GM19043 (cell line): ENCODE data around the gene RIMBP3C.
"Not testable (repeated sequence)": the region's sequence is repeated elsewhere in the genome, so short reads cannot be mapped to it uniquely, and the experiment has no call there.

Experiments used
- ATAC-seq: cut with Tn5 transposase; IDR thresholded peaks from one replicate; pipeline ENCODE4 v1.9.1; 2021; ENCODE audit warnings: low read depth; ENCODE audit not compliant: unreplicated experiment

Gene RIMBP3C

DNA sequence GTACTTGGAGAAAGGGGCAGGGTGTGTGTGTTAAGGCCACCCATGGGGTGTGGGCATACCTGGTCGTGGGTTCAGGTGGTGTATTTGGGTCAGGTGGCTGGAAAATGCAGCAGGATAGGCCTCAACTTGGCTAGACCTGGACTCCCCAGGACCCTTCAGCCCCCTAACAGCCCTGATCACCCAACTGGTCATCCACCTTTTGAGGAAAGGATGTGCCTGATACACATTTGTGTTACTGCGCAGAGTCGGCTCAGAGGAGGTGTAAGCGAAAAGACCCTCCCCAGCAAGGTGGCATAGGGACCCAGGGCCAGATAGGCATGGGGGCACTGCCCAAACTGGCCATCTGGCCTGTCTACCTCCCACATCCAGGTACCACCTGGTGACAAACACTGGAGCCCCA is at the start of gene RIMBP3C:
RIMBP3C (minus strand) TSS at position 101 of the 400 bp plus-strand sequence. CDS start 485 bp downstream, outside the sequence.
- not testable (repeated sequence) for ATAC-seq

- no peak for ATAC-seq
Measured at GRCh38 chr22:21599053-21599893, 48.0 kb upstream of the RIMBP3C start.

DNA sequence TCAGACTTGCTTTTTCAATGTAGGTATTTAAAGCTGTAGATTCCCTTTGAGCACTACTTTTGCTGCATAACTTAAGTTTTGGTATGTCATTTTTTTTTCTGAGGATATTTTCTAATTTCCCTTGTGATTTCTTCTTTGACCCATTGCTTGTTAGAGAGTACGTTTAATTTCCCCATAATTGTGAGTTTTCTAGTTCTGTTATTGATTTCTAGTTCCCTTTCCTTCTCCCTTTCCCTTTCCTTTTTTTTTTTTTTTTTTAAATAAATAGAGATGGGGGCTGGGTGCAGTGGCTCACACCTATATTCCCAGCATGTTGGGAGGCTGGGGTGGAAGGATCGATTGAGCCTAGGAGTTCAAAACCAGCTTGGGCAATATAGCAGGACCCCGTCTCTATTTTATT is 47.0 kb upstream of the RIMBP3C start:
- no peak for ATAC-seq

DNA sequence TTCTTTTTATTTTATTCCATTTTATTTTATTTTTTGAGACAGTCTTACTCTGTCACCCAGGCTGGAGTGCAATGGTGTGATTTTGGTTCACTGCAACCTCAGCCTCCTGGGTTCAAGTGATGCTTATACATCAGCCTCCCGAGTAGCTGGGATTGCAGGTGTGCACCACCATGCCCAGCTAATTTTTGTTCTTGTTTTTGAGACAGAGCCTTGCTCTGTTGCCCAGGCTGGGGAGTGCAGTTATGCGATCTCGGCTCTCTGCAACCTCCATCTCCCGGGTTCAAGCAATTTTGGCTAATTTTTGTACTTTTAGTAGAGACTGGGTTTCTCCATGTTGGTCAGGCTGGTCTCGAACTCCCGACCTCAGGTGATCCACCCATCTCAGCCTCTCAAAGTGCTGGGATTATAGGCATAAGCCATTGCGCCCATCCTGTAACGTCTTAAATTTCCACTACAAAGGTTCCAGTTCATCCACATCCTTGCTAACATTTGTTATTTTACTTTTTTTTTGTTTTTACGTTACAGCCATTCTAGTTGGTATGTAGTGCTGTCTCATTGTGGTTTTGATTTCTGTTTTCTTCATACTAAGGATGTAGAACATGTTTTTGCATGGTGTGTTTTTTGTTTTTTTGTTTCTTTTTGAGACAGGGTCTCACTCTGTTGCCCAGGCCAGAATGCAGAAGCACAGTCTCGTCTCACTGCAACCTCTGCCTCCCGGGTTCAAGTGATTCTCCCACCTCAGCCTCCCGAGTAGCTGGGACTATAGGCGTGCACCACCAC is 45.3 kb upstream of the RIMBP3C start:
- not testable (repeated sequence) for ATAC-seq

DNA sequence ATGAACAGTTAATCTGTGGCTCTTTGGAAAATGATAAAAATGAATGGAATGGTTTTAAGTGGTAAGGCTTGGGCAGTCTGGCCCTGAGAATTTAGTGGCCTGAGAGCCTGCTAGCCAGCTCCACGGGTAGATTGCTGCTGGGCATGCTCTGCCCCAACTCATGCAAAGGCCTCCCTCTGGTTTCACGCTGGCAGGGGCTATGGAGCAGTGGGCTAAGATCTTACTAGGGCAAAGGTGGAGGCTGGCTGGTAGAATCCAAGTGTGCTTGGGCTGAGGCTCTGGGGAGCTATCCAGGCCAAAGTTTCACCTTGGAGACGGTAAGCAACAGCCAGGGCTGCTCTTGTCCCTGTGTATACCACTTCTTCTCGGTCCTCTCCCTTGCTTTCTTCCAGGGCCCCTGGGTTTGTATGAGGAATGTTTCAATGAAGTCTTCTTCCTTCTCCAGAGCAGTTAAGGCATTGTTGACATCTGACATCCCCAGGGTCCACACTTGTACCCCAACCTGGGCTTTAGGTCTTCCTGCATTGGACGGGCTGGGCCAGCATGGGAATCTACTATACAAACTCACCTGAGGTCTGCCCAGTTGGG is 43.7 kb upstream of the RIMBP3C start:
- no peak for ATAC-seq

DNA sequence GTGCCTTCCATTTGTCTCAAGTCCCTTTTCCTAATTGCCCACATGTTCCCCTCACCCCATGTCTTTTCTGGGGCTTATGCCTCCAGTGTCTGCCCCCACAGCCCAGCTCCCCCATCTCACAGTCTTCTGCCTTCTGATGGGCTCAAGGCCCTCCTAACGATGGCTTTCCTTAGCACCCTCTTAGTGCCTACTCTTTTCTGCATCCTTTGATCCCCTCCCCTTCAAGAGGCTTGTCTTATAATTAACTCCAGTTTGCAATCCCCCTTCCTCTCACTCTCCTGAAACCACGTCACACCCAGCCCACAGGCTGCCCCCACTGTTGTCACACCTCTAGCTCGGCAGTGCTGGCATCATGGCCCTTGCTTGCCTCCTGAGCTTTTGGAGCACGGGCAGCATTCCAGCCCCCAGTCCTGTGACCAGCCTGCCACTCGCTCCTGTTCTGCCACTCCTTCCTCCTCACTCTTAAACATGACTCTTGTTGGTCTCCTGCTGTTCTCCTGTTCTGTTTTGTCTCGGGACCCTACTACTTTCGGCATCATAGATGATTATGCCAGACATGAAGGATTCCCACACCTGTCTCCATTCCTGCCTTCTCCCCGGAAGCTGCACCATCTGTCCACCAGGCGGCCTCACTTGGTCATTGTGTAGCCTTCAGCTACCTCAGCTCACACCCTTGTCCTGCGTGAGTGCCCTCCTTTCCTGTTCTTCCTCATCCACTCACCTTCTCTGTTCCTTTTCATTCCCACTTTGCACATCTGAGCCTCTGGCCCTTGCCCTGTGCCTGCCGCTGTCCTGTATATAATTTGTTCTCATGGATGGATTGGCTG is 42.4 kb upstream of the RIMBP3C start:
- ATAC-seq: no peak

- no peak for ATAC-seq
Measured at GRCh38 chr22:21592422-21592821, 41.2 kb upstream of the RIMBP3C start.

DNA sequence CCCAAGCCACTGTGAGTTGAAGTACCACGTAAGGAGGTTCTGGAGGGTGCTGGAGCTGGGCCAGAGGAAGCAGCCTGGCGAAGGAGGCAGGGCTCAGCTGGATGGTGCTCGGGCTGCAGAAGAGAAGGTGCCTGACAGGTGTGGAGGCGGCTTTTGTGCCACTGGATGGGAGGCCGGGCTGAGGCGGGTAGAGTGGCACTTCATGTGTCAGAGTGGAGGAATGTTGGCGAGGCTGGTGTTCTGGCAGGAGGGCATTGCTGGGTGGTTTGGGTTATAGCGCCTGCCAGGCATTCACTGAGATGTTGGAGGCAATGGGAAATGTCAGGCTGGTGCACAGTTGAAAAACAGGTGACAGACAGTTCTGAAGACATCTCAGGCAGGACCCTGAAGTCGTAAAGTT is 40.4 kb upstream of the RIMBP3C start:
- ATAC-seq: no peak

GRCh38 chr22:21590809-21591641 is 39.8 kb upstream of the RIMBP3C start:
- ATAC-seq: no peak

DNA sequence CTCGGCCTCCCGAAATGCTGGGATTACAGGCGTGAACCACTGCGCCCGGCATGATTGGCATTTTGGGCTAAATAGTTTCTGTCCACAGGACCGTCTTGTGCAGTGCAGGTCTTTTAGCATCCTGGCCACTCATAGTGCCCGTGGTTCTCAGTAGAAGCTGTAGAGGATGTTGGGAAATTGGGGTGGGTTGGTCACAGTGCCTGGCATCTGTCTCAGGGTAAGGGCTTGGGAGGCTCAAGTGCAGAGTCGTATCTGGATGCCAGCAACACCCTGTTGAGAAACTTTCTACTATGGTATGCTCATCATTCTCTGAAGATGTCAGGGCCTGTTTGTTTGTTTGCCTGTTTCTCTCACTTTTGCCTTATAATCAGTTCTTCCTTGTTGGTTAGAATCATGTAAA is 38.1 kb upstream of the RIMBP3C start:
- ATAC-seq: no peak

DNA sequence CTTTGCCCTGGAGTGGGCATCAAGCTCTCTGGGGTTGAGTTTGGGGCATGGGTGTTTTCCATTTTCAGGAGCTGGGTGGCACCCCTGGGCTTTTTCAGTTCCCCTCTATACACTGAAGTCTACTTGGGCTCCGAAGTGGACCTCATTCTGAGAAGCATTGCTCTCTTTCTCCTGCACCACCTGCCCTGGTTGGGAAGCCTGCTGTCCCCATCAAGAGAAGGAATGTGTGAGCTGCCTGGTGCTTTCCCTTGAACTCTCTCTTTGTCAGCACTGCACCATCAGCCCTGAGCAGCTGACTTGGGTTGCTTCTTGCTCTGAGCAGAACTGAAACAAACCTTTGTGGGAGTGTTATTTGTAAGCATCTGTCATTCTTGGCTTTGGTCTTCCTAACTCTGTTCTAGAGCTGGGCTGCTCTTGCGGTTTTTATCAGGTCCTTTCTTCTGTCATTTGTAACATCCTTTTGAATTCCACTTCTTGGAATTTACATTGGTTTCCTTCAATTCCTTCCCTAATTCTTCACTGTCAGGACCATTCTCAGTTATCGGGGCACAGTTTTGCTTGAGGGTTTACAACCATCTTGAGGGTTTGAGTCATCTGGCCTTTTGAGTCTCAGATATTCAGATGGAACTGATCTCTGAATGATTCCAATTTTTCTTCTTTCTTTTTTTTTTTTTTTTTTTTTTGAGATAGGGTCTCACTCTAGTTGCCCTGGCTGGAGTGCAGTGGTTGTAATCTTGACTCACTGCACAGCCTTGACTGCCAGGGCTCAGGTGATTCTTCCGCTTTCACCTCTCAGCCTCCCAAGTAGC is 36.7 kb upstream of the RIMBP3C start:
- ATAC-seq: peak; percentile 71

DNA sequence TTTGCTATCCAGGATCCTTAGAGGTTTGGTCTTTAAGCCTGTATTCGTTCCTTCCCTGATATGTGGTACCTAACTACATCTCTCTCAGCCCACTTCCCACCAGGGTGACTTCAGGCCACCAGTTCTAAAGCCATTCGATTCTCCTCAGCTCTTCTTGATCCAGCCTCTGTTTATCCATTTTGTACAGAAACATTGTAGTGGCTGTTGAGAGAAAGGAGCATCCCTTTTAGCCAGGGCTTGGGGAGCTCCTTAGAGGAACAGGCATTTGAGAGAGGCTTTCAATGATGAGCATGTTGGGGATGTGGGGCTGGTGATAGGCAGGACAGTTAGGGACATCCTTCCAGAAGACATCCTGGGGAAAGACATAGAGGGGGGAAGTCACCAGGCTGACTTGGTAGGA is 34.1 kb upstream of the RIMBP3C start:
- ATAC-seq: no peak

- no peak for ATAC-seq
Measured at GRCh38 chr22:21582801-21583740, 31.8 kb upstream of the RIMBP3C start.

- ATAC-seq: not testable (repeated sequence)
Measured at GRCh38 chr22:21581009-21581713, 29.9 kb upstream of the RIMBP3C start.

DNA sequence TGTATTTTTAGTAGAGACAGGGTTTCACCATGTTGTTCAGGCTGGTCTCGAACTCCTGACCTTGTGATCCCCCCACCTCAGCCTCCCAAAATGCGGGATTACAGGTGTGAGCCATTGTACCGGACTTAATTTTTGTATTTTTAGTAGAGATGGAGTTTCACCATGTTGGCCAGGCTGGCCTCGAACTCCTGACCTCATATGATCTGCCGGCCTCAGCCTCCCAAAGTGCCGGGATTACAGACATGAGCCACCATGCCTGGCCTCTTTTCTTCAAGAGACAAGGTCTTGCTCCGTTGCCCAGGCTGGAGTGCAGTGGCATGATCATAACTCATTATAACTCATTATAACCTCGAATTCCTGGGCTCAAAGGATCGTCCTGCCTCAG is 29.4 kb upstream of the RIMBP3C start:
- not testable (repeated sequence) for ATAC-seq

DNA sequence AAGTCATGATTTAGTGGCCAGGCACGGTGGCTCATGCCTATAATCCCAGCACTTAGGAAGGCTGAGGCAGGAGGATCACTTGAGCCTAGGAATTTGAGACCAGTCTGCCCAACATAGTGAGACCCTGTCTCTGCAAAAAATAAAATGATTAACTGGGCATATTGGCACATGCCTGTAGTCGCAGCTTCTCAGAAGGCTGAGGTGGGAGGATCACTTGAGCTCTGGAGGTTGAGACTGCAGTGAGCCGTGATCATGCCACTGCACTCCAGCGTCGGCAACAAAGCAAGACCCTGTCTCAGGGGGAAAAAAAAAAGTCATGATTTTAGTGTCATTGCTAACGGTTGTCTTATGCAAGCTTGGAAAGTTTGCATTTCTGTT is 28.2 kb upstream of the RIMBP3C start:
- ATAC-seq: no peak
